Stimulated activated CD4-positive, alpha-beta T cell treated with anti-CD3 and anti-CD28 coated beads, Interleukin-4, amount 100 ng/mL, for 48 hours (primary cell): ENCODE measurements around the gene PLEKHA5.

Experiments used
- DNase-seq, 2 donors: peaks; one replicate each; pipeline ENCODE4 v3.0.0-alpha.2; 2020; ENCODE audit warnings: low read depth in 2 of 2

Gene PLEKHA5

DNA sequence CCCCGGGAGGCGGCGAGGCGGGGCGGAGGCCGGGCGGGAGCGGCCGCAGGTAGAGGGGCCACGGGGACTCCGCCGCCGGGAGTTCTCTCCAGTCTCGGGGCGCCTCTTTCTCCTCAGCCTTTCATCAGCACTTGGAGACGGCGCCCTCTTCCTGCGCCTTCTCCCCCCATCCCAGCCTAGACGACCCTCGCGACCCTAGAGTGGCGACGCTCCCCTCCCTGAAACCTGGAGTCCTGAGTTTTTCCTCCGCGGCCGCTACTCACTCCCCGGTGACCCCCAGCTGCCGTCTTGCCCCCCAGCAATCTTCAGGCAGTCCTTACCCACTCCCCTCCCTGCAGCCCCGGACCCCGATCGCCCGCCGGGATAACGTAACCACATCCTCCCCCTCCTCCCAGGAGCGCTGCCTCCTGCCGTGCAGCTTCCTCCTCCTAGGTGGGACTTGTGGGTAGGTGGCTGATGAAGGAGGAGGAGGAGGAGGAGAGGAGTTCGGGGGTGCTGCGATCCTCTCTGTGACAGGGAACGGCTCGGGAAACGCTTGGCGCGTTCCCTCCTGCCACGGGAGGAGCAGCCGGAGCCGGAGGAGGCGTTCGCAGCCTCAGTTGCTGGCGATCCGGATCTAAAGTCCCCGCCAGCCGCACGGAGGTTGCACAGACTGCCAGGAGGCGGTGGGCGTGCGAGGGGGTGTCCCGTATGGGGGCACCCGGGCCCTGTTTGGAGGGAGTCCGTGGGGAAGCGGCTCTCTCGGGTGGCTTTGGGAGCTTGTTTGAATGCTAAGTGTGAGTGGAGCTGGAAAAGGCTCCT, 891 bp downstream of the PLEKHA5 start:
- DNase-seq, result peak in 1 of 2 donors; percentile 7

DNA sequence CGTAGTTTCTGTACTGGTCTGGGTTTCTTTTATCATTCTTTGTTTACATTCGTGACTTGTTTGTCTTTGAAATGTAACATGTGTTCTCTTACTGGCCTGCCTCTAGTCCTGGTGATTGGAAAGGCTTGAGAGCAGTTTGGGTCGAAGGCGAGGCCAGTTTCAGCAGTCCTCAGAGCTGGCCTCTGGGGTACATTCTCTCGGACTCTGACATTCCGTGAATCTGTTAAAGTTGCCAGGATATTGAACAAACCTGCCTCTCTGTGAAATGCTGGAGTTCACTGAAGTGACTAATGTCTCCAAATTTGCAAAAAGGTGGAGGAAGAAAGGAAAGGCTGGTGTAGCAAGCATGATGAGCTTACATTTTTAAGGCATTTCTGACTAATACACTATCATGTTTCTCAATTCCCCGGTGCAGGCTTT, 1.5 kb downstream of the PLEKHA5 start:
- DNase-seq, result no peak

DNA sequence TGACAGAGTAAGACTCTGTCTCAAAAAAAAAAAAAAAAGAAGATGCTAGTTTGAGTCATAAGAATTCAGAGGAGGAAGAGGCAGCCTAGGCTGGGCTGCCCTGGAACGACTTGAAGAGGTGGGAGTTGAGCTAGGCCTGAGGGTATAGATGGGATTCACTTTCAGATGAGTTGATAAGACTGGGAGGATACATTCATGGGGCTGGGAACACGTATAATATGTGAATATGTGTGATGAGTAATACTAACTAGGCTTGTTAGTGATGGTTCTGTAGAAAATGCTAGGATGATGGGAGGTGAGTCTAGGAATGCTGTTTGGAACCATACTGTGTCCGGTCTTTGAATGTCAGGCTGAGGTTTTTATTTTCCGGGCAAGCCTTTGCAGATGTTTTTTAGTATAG, 9.0 kb downstream of the PLEKHA5 start:
- no peak for DNase-seq

DNA sequence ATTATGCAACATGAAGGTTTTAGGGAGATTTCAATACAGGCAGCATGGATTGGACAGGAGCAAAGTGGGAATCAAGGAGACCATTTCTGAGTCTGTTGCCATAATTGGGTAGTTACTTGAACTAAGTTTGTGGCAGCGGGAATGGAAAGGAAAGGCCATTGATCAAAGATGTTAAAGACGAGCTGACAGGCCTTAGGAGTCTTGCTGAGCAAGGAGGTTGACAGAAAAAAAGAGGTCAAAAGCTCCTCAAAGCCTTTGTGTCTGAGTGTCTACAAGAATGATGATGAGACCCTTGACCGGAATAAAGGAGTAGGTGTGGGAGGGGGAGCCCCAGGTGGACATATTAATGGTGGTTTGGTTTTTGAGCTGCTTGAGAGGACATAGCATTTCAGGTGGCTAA, 9.4 kb downstream of the PLEKHA5 start:
- no peak for DNase-seq

- no peak for DNase-seq
Measured at GRCh38 chr12:19139615-19140194, 10.2 kb downstream of the PLEKHA5 start.

- no peak for DNase-seq
Measured at GRCh38 chr12:19140381-19141236, 11.1 kb downstream of the PLEKHA5 start.

- no peak for DNase-seq
Measured at GRCh38 chr12:19142499-19142898, 13.0 kb downstream of the PLEKHA5 start.

DNA sequence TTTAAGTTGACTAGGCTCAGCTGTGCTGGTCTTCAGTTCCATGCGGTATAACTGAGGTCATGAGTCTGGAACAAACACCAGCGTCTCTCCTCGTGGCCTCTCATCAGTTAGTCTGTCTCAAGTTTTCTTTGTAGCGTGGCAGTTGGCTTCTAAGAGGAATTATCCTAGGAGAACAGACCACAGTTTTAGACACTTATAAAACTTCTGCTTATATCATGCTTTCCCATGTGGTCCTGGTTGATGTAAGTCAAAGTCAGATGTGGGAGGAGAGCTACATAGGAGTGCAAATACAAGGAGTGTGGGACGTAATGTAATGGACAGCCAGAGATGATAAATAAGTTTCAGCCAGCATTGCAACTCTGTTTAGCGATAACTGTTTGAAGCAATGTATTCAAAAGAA, 14.8 kb downstream of the PLEKHA5 start:
- no peak for DNase-seq

DNA sequence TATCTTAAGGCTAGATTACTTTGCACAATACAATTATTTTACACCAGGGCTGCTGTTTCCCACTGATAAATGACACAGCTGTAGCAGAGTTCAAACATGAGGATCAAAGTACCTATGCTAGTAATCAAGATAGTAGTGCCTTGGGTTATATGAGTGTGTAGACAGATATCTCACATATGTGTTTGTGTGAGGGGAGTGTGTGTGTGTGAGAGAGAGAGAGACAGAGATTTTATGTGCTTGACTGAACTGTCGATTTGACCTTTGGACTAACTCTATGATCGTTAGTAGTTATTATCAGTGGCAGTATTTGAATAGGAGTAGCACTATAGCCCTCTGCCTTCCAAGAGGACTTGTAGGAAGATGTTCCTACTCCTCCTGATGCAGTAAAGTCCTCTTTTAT, 15.5 kb downstream of the PLEKHA5 start:
- DNase-seq, result no peak

DNA sequence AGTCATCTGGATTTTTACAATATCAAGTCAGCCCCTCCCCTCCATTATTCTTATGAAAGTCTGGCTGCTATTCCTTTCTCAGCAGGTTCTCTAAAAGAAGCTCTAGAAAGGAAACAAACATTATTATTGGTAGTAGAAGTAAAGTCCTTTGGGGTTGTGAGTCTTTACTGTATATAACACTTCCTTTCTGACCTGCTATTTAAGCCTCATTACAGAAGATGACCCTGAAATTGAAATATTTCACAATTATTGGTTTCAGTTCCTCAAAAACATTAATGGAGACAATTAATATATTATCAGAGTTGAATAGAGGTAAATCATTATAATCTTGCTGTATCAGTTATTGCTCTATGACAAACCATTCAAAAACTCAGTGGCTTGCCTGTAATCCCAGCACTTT, 19.3 kb downstream of the PLEKHA5 start:
- DNase-seq, result no peak

GRCh38 chr12:19150273-19150900, 20.9 kb downstream of the PLEKHA5 start:
- no peak for DNase-seq

DNA sequence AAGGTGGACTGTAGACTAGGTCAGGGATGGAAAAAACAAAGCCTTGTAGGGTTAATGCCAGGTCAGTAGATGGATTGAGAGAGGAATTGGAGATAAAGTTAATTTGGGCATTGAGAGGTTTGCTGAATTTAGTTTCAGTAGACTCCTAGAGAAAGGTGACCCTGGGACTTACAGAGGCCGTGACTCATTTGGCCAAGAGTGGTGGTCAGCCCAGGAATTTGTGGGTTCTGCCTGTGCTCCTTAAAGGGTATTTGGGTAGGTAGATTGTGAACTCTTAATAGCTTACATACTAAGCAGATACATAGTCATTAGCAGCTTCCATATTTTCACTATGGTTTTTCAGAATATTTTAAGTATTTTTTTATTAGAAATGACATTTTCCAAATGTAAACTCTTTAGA, 21.8 kb downstream of the PLEKHA5 start:
- no peak for DNase-seq

DNA sequence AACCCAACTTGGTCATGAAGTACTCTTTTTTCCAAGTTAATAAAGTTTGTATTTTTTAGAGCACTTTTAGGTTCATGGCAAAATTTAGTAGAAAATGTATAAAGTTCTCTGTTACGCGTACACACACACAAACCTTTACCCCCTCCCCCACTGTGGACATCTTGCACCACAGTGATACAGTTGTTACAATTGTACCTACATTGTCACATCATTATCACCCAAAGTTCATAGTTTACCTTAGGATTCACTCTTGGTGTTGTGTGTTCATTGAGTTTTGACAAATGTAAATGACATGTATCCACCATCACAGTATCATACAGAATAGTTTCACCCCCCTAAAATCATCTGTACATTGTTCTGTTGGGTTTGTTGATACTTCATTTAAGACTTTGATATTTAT, 23.9 kb downstream of the PLEKHA5 start:
- no peak for DNase-seq

- no peak for DNase-seq
Measured at GRCh38 chr12:19154686-19155085, 25.2 kb downstream of the PLEKHA5 start.

- DNase-seq, result no peak
Measured at GRCh38 chr12:19155981-19156734, 26.6 kb downstream of the PLEKHA5 start.

GRCh38 chr12:19158923-19159322, 29.4 kb downstream of the PLEKHA5 start:
- no peak for DNase-seq

- DNase-seq, result no peak
Measured at GRCh38 chr12:19161216-19161615, 31.7 kb downstream of the PLEKHA5 start.

- DNase-seq, result no peak
Measured at GRCh38 chr12:19165451-19165850, 35.9 kb downstream of the PLEKHA5 start.

DNA sequence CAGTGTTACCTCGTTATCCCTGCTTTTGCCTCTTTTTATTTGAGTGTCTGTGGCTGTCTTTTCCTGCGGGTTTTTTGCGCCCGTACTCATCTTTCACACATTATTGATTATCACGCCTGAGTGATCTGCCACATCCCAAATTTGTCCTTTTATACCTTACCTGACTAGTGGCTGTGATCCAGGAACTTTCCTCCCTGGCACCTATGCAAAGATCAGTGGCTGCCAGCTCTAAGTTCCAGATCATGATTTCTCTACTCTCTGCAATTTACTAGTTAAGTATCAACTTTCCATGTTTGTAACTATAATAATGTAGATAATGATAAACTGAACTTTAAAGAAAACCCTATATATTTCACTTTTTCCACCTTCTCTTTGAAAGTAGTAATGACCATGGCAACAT, 36.9 kb downstream of the PLEKHA5 start:
- no peak for DNase-seq

GRCh38 chr12:19166956-19167355, 37.4 kb downstream of the PLEKHA5 start:
- DNase-seq, result no peak

DNA sequence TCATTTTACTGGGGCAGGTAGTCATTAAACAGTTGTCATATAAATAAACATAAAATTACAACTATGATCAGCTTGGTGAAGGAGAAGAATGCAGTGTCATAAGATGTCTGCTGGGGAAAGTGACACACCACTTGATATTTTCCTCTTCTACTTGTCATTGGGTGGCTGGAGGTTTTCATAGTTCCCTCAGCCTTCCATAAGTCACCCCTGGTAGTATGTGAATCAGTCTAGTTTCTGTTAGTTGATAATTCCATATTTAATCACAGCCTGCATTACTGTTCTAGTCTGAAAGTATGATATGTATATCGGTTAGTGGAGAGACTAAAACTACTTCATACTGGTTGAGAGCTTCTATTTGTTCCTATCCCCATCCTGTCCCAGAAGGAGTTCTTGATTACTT, 38.2 kb downstream of the PLEKHA5 start:
- DNase-seq, result no peak
